ENCODE data around the gene FAM98B.

DNA sequence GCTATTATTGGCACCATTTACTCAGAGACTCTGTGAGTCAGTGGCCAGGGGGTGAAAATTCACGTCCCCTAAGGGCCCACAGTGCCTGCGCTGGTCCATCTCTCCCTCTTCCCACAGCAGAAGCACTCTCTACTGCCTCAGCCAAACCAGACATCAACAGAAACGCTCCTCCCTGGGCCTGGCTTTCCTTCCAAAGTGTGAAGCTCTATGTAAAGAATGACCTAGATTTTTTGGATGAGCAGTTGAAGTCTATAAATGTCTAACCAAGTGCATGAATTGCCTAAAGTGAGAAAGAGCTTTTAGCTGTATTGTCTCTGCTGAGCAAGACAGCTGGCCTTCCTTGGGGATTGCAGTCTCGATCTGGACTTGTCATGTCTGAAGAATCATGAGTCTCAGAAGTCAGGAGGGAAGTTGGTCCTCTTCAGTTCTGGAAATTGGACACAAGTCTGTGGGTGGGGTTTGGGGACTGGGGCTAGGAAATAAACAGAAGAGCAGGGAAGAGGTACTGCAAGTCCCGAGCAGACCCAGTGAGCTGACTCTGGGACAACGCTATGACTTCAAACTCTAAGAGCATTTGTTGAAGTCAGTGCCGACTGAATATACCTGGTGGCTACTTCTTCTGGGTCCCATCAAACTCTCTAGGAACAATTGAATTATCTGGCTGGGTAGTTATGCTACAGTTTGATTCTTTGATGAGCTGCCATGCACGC lies 81.7 kb downstream of the FAM98B start:
- TF ChIP-seq, protein P1, sequence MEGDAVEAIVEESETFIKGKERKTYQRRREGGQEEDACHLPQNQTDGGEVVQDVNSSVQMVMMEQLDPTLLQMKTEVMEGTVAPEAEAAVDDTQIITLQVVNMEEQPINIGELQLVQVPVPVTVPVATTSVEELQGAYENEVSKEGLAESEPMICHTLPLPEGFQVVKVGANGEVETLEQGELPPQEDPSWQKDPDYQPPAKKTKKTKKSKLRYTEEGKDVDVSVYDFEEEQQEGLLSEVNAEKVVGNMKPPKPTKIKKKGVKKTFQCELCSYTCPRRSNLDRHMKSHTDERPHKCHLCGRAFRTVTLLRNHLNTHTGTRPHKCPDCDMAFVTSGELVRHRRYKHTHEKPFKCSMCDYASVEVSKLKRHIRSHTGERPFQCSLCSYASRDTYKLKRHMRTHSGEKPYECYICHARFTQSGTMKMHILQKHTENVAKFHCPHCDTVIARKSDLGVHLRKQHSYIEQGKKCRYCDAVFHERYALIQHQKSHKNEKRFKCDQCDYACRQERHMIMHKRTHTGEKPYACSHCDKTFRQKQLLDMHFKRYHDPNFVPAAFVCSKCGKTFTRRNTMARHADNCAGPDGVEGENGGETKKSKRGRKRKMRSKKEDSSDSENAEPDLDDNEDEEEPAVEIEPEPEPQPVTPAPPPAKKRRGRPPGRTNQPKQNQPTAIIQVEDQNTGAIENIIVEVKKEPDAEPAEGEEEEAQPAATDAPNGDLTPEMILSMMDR (IDR thresholded peaks at IDR 0.05) = no peak
- TF ChIP-seq USF2 (CRISPR knock-in tag; IDR thresholded peaks at IDR 0.05) = no peak
- no peak for TF ChIP-seq TEAD4 (CRISPR knock-in tag; IDR thresholded peaks at IDR 0.05)
- TF ChIP-seq GRHL2 (CRISPR knock-in tag; IDR thresholded peaks at IDR 0.05; ENCODE audit: insufficient replicate concordance, severe bottlenecking) = no peak
- TF ChIP-seq FOXJ3 (CRISPR knock-in tag; IDR thresholded peaks at IDR 0.05; ENCODE audit: borderline replicate concordance) = no peak
- no peak for TF ChIP-seq MAX (CRISPR knock-in tag; IDR thresholded peaks at IDR 0.05)
- TF ChIP-seq, protein P2, sequence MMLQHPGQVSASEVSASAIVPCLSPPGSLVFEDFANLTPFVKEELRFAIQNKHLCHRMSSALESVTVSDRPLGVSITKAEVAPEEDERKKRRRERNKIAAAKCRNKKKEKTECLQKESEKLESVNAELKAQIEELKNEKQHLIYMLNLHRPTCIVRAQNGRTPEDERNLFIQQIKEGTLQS (CRISPR knock-in tag; conservative IDR thresholded peaks at IDR 0.05) = no peak
- TF ChIP-seq ZNF281 (CRISPR knock-in tag; IDR thresholded peaks at IDR 0.05) = no peak
- TF ChIP-seq, protein P3, sequence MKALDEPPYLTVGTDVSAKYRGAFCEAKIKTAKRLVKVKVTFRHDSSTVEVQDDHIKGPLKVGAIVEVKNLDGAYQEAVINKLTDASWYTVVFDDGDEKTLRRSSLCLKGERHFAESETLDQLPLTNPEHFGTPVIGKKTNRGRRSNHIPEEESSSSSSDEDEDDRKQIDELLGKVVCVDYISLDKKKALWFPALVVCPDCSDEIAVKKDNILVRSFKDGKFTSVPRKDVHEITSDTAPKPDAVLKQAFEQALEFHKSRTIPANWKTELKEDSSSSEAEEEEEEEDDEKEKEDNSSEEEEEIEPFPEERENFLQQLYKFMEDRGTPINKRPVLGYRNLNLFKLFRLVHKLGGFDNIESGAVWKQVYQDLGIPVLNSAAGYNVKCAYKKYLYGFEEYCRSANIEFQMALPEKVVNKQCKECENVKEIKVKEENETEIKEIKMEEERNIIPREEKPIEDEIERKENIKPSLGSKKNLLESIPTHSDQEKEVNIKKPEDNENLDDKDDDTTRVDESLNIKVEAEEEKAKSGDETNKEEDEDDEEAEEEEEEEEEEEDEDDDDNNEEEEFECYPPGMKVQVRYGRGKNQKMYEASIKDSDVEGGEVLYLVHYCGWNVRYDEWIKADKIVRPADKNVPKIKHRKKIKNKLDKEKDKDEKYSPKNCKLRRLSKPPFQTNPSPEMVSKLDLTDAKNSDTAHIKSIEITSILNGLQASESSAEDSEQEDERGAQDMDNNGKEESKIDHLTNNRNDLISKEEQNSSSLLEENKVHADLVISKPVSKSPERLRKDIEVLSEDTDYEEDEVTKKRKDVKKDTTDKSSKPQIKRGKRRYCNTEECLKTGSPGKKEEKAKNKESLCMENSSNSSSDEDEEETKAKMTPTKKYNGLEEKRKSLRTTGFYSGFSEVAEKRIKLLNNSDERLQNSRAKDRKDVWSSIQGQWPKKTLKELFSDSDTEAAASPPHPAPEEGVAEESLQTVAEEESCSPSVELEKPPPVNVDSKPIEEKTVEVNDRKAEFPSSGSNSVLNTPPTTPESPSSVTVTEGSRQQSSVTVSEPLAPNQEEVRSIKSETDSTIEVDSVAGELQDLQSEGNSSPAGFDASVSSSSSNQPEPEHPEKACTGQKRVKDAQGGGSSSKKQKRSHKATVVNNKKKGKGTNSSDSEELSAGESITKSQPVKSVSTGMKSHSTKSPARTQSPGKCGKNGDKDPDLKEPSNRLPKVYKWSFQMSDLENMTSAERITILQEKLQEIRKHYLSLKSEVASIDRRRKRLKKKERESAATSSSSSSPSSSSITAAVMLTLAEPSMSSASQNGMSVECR (CRISPR knock-in tag; IDR thresholded peaks at IDR 0.05; ENCODE audit: borderline replicate concordance) = no peak
- TF ChIP-seq ELF4 (CRISPR knock-in tag; IDR thresholded peaks at IDR 0.05; ENCODE audit: low read depth) = no peak
